H1 (cell line): ENCODE measurements around the gene AQP6. TPM values are rescaled to one million over a fixed set of nuclear protein-coding genes. Genes with fewer than 3 reads are reported as not detected.
A peak's percentile ranks its signal among the peaks of the same experiment; 100 is the strongest.

Experiments
- ATF3 ChIP-seq: IDR thresholded peaks from 2 replicates; pipeline ENCODE4 v1.6.1; 2011; ENCODE audit warnings: low read depth, mild to moderate bottlenecking, low read length; ENCODE audit not compliant: insufficient read depth
- HDAC2 ChIP-seq, 2 experiments: fragments of 300-600 bp in 1 of 2; sonication (generic) in 1 of 2; IDR thresholded peaks; 2 replicates each; pipeline ENCODE4 v1.6.1; 2011 to 2012; ENCODE audit warnings: low read depth in 2 of 2, low read length in 2 of 2, mild to moderate bottlenecking in 2 of 2, moderate library complexity in 2 of 2, borderline replicate concordance in 1 of 2, inconsistent platforms in 1 of 2
- HDAC6 ChIP-seq: IDR thresholded peaks from one replicate; pipeline ENCODE4 v1.7.1; 2012; ENCODE audit warnings: low read depth, mild to moderate bottlenecking, inconsistent platforms, low read length, moderate library complexity
- KDM4A ChIP-seq: IDR thresholded peaks from one replicate; pipeline ENCODE4 v1.7.1; 2012; ENCODE audit warnings: low read depth, mild to moderate bottlenecking, moderate library complexity, low read length, inconsistent platforms; ENCODE audit not compliant: severe bottlenecking
- polyA plus RNA-seq, 7 experiments: library from polyadenylated mRNA; depleted of rRNA in 3 of 7; stranded (reverse) in 5 of 7; unstranded in 2 of 7; fragments of >200 nt in 5 of 7; fragments of 200-250 nt in 2 of 7; gene quantifications; 1 replicate in 5 of 7; 2 replicates in 1 of 7; 4 replicates in 1 of 7; pipeline versions ENCODE4 v1.2.1 to v1.2.3, GENCODE V29; 2011 to 2013; ENCODE audit warnings: missing spikeins in 2 of 7, mixed read lengths in 2 of 7
- total RNA-seq: library from RNA; stranded (reverse); fragmentation: NEBNext Ultra II Directional; extraction: Animal tissue kit (Norgen Biotek cat#: 25700); gene quantifications from 2 replicates; pipeline ENCODE4 v1.2.1, GENCODE V29; 2021

AQP6 gene
- total and polyA plus RNA-seq, 2 of the 8 experiments (the other 6 are each of a cell fraction or from before 2014, with no cell fraction given), result 0.03 to 0.17 TPM

- TF ChIP-seq KDM4A (peak; percentile 63), ATF3 (no peak), HDAC2 (IDR thresholded peaks at IDR 0.05; ENCODE audit: borderline replicate concordance in 1 of 2, low read depth in 2 of 2, low read length in 2 of 2) (no peak; a peak in 1 of 4 replicates), HDAC6 (no peak)
Observed at GRCh38 chr12:50025187-50026059, 52.7 kb downstream of the AQP6 start, which contains the start of gene RACGAP1 (continued).
